ENCODE results near the gene KMT5B. TPM values are rescaled to one million over a fixed set of nuclear protein-coding genes. Genes with fewer than 3 reads are reported as not detected.
A peak's percentile ranks its signal among the peaks of the same experiment; 100 is the strongest.

KMT5B gene
- total RNA-seq, 2 donors from 2014 or later: 28.8 to 29.8 TPM

DNA sequence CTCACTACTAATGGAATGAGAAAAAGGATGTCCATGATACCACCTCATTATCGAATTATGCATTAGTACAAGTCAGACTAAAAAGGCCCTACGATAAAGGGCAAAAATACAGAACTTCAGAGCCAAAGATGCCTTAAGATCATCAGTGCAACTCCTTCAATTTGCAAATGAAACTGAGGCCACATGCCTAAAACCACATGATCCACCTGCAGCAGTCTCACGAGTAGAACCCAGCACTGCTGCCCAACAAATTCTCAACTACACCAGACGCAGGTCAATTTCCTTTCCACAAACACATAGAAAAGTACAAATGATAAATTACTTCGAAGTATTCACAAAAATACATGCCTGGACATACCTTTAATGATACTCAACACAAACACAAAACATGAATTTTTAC lies 20.1 kb downstream of the KMT5B start:
- DNase-seq (no peak), ATAC-seq (no peak)
- intact Hi-C loops (cut with DNase I): no loop called here

DNA sequence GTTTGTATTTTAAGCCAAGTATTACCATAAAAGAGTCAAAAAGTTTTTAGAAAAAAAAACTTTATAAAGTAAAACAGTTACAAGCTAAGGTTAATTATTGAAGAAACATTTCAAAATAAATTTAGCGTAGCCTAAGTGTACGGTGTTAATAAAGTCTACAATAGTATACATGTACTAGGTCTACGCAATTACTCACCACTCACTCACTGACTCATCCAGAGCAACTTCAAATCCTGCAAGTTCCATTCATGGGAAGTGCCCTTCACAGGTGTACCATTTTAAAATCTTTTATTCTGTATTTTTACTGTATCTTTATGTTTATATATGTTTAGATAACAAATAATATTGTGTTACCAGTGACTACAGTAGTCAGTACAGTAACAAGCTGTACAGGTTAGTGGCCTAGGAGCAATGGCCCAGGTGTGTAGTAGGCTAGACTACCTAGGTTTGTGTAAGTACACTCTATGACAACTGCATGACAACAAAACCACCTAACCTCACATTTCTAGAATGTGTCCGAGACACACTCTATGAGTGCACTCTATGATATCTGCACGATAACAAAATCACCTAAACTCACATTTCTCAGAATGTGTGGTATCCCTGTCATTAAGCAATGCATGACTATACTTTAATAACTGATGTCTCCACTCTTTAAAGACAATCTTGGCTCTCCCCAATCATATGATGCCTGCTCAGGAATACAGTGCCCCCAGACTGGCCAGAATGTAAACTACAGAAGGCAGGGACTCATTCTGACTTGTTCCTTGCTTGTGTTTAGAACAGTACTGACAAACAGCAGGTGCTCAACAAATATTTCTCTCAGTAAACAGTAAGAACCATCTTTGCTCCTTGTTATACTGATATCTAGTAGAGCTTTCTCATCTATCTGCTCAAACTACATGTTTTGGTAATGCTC lies 21.2 kb downstream of the KMT5B start:
- intact Hi-C loops (cut with DNase I): no loop called here
- no peak for DNase-seq
- ATAC-seq: peak in 1 of 2 donors; percentile 58

DNA sequence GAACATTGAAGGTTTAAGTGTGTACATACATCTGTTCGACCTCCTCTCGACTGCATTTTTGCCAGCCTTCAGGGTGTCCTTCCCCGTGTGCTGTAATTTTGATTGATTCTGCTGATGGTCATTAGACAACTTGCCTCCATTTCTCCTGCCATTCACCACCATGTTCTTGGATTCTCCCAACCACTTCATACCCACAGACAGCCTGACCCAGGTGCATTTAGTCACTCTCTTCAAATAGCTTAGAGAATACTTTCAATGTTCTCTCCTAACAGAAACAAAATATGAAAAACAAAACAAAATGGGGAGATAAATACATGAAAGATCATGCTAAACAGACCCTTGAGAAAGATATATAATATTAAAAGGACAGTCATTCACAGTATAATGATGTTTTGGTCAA lies 23.2 kb downstream of the KMT5B start:
- ATAC-seq (no peak), DNase-seq (no peak)
- intact Hi-C loops (cut with DNase I): no loop called here

DNA sequence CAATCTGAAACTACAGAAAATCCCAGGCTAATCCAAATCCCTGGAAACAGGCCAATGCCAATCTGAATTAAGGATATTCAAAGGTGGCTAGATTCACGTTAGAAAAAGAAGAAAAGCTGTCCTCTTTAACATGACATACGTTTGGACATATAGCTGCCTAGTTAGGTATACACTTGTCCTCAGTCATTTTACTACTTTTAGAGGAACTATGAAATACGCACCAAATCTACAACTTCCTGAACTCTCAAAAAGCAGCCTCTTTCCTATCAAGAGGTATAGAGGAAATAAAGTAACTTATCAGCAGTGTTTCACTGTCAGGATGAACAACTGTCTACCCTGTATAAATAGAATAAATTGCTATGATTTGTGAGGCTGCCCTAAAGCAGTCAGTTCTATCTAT lies 24.0 kb downstream of the KMT5B start:
- intact Hi-C loops (cut with DNase I): no loop called here
- ATAC-seq (no peak), DNase-seq (no peak)

DNA sequence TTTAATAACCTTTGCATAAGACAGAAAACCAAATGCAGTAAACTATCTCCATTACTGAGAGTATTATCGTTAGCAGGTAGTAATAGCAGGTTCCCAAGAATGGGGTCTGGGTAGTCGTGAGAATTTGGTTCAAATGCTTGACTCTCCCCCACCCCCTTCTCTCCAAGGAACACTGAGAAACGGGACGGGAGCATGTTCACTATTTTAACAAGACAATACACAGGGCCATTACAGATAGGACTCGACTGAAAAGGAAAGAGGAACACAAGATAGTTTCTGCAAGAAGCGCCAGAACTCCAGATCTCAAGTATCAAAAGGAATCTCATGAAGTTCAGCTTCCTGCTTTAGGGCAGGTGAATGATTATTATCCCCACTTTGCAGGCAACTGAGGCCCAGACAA lies 27.0 kb downstream of the KMT5B start:
- intact Hi-C loops (cut with DNase I): no loop called here
- no peak for ATAC-seq
- DNase-seq: no peak

DNA sequence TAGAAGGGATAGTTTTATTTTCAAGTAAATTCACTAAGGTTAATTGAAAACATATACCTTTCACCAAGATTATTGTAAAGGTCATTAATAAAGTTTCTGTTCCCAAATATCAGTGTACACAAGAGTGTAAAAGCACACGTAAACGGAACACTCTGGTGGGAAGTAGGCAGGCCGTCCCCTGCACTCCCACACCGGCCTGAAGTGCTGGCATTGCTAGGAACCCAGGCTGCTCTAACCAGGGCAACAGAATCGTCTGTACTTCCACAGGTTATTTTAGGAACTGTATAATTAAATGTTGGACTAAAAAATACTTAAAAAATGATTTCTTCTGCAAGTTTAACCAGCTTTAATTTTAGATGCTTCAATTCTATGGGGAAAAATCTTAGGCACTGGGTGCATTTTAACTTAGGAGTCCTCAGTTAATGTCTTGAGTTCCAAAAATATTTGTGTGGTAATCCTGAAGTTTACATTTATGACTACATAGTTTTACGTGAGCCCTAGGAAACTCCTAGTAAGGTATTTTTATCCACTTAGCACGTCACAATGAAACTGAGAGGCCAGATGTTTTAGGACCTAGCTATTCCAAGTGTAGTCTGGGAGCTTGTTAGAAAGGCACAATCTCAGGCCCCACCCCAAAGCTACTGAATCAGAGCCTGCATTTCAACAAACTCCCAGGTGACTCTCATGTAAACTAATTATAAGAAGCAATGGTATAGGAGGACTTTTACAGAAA lies 31.2 kb downstream of the KMT5B start:
- no peak for ATAC-seq

DNA sequence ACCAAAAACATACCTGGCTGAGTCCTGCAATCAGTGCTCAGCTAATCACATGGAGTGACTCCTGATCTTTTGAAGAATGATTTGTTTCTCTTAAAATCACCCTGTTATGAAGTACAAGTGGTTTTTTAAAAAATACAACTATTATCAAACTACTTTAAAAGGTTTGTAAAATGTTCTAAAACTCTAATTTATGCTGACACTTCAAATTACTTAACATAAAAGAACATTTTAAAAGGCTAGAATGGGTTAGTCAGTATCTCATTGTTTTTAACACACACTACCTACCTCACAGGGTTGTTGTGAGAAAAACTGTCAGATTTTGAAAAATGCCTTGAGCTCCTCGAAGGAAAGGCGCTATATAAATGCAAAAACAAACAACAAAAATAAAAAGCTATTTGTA lies 33.2 kb downstream of the KMT5B start:
- intact Hi-C loops (cut with DNase I): no loop called here
- DNase-seq (no peak), ATAC-seq (no peak)

More for the DNA sequence above, 31.2 kb downstream of the KMT5B start:
- DNase-seq: no peak
- intact Hi-C loops (cut with DNase I): no loop called here

DNA sequence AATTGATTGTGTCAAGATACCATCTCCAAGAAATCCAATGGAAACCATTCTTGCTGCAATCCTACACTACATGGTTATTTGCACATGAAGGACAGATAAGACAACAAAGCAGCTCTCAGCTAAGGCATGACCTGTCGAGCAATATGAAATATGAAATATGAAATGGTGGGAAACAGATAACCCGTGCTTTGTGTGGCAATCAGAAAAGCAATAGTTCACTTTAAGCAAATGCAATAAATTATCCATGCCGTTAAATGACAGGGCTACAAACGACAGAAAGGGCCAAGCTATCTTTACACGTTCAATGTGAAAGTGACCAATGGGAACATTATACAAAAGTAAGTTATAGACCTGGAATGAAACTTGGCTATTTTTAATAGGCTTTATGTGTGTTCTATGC lies 35.2 kb downstream of the KMT5B start:
- no peak for DNase-seq
- intact Hi-C loops (cut with DNase I): no loop called here
- ATAC-seq: no peak

DNA sequence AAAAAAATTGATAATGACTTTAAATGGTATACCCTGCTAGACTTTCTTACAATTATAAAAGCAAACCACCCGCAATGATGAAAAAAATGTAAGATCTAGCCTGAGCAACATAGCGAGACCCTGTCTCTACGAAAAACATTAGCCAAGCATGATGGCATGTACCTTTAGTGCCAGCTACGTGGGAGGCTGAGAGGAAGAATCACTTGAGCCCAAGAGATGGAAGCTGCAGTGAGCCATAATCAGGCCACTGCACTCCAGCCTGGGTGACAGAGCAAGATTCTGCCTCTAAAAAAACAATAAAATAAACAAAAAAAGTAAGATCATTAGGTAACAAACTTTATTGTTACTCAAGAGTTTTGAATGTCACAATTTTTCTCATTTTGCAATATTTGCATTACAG lies 39.2 kb downstream of the KMT5B start:
- intact Hi-C loops (cut with DNase I): no loop called here
- DNase-seq: no peak
- no peak for ATAC-seq

DNA sequence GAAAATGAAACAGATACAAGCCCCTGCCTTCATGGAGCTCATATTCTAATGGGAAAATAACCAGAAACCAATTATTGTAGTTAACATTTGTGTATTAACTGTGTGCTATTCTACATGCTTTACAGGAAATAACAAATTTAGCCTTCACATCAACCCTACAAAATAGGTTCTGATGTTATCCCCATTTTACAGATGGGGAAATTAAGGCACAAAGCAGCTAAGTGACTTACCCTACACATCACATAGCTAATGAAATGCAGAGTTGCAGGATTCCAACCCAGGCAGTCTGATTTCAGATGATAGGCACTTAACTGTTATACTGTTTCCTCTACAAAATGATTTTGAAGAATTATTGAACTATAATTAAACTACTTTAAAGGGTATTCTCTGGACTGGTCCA lies 43.7 kb downstream of the KMT5B start:
- DNase-seq (no peak), ATAC-seq (no peak)

DNA sequence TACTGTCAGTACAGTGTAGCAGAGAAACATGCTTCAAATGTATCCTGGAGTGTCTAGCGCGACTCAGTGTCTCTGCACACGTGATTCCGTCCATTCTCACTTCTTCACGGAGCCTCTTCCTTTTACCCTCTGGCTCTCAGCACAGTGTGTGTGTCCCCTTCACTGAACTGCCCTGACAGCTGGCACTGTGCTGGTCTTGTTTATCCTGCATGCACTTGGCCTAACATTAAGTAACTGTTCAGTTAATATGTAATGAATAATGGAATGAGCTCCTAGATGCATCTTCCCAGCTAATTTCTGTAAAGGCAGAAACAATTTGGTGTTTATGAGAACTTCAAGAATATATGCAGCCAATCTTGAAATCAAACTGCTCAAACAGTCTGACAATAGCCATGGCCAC lies 44.4 kb downstream of the KMT5B start:
- ATAC-seq (no peak), DNase-seq (no peak)
- intact Hi-C loops (cut with DNase I): no loop called here

More for the DNA sequence above, 43.7 kb downstream of the KMT5B start:
- intact Hi-C loops (cut with DNase I): no loop called here

DNA sequence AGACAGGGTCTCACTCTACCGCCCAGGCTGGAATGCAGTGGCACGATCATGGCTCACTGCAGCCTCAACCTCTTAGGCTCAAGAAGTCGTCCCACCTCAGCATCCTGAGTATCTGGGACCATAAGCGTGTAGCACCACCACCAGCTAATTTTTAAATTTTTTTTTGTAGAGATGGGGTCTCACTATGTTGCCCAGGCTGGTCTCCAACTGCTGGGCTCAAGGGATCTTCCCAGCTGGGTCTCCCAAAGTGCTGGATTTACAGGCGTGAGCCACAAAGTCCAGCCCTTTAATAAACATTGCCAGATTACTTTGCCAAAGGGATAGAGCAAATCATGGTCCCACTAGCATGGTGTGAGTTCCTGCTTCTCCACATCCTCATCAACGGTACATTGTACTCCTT lies 45.6 kb downstream of the KMT5B start:
- intact Hi-C loops (cut with DNase I): no loop called here
- no peak for ATAC-seq

DNA sequence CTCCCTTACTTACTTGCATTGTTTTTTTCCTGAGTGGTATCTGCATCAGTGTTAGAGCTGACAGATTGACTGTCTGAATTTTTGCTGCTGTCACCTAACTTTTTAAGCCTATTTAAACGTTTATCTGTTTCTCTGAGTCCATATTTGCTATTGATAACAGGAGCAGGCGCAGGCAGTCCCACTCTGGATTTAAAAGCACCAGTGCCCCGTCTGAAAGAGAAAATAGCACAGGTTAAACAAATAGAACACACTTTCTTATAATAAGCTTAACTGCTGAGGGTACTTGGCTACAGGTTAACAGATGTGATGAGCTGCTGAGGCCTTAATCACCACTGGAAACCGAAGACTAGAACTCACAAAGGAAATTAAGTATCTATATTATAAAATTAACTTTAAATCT lies 46.1 kb downstream of the KMT5B start:
- intact Hi-C loops (cut with DNase I): no loop called here
- ATAC-seq (no peak), DNase-seq (no peak)

More for the DNA sequence above, 45.6 kb downstream of the KMT5B start:
- no peak for DNase-seq

DNA sequence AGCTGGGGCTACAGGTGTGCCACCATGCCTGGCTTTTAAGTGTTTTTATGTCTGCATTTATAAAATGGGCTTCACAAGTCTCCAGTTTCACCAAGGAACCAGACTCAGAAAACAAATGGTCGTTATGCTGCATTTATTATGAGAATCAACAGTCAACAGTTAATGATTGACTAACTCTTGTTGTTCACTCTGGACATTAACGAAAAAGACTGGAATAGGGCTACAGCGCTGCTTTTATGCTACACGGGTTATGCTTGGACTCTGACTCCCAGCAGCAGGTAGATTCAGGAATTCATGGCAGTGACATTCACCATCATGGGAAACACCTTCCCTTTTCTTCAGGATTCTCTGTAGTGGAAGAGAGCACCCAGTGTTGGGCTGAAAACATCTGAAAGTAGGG lies 47.5 kb downstream of the KMT5B start:
- intact Hi-C loops (cut with DNase I): no loop called here
- DNase-seq (no peak), ATAC-seq (no peak)

DNA sequence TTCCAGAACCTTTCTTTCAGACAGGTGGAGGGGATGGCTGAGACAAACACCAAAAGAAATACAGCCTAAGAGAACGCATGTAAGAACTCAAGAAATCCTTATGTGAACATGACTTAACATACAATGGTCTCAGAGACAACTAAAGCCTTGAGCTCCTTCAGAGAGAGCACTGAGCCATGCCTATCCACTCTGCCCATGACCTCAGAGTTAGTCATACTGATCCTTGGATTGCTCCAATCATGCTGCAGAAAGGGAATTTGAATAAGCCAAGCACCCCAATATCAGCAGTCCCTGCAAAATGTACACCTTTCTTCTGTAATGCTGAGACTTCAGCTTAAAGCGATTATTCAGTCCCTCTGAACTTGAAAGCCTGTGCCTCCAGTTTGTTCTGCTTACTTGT lies 48.7 kb downstream of the KMT5B start:
- DNase-seq (no peak), ATAC-seq (peak in 1 of 2 donors; percentile 42)
- intact Hi-C loops (cut with DNase I): no loop called here

DNA sequence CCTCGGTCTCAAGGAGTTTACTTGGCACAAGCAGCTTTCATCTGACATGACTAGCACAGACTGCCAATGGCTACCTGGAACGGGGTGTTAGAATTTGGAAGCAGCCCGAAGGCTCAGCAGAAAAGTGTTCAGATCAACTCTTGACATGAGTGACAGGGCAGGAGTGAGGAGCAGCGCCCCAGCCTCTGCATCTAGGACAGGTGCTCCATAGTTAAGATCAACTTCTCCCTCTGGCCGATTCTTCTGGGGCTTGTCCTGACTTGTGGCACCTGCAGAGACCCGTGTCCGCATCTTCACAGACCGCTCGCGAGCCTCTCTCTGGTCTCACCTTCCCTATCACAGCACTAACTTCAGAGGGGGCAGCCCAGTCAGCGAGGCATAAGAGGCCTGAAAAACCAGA lies 49.4 kb downstream of the KMT5B start:
- ATAC-seq (no peak), DNase-seq (no peak)
- intact Hi-C loops (cut with DNase I): no loop called here

DNA sequence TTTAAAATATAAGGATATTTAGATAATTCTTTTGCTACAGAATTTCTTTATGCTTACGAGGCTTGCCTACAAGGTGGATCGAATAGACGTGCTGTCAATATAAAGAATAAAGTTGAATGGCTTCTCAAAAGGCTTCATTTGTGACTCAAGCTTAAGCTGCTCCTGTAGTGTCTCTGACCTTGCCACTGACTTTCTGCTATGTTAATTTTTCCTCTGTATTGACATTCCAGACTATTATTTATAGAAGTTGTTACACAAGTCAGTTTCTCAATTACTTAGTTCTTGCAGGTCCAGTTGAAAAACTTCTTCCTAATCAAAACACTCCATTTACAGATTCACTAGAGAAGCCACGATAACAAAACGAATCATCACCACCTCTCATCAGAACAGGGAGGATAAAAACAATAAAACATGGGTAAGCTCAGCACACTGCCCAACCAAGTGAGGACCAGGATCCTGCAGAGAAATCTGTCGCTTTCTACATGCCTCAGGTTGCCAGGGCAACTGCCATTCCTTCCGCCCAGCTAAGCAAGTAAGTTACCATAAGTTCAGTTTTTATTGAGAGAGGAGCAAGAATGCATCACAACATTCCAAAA lies 52.9 kb downstream of the KMT5B start:
- intact Hi-C loops (cut with DNase I): no loop called here
- ATAC-seq (peak in 1 of 2 donors; percentile 23), DNase-seq (no peak)

DNA sequence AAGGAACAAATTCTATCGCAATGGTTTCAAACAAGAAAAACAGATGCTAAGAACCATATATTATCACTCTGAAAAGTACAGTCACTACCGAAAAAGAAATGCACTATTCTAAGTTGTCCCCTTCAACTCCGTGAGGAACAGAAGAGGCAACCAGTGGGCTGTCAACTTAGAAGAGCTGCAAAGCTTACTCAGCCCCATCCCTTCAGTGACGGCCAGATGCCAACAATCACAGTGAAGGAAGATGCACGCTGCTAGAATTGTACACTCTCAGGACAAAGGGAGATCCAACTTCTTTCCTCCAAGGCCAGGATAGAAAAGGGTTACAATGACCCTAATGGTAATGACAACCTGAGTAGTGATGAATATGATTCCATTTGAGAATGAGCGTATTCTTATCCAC lies 53.4 kb downstream of the KMT5B start:
- DNase-seq: no peak
- ATAC-seq: no peak
- intact Hi-C loops (cut with DNase I): no loop called here

DNA sequence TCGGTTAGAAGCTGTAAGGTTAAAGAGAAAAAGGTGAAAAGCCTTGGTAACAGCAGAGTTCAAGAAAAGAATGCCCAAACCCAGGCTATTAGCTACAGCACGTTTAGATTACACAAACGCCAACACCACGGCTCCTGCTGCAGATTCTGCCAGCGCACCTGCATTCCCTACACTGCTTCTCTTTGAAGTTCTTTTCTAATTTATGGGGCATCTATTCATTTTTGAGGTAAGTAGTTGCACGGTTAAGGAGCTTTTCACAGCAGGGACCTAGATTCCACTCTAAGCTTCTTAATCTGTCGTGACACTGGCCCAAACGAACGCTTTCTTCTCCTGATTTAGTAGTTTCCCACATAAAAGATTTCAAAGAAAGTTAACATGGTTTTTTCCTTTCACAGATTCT lies 53.9 kb downstream of the KMT5B start:
- intact Hi-C loops (cut with DNase I): no loop called here
- ATAC-seq (no peak), DNase-seq (no peak)

DNA sequence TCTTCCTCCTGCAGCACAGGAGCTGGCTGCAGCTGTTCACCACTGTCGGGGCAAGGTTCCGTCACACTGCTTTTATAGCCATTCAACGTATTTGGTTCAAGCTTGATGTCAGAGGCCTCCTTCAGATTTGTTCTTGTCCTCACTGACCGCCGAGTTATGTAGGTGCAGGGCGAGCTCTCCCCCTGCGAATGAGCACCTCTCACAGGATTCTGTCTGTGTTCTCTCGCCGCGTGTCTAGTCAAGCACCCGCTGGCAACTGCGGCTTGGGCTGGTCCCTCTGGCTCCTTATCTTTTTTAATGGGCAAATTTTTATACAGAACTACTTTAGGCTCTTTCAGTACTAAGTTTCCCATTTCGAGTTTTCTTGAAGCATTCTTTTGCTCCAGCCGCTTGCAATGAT lies 54.5 kb downstream of the KMT5B start:
- ATAC-seq (no peak), DNase-seq (no peak)
- intact Hi-C loops (cut with DNase I): no loop called here

All from left cardiac atrium (tissue), 4 donors.